Activated CD4-positive, alpha-beta T cell treated with anti-CD3 and anti-CD28 coated beads, Interleukin-2, amount 10 ng/mL, durations not matched to agents 24 days and 14 days (primary cell): ENCODE results near the gene FGF19. TPM values are rescaled to one million over a fixed set of nuclear protein-coding genes. Genes with fewer than 3 reads are reported as not detected.

Experiments used
- DNase-seq: peaks from one replicate; pipeline ENCODE4 v3.0.0; 2022
- H3K27ac Mint-ChIP-seq: one replicate; pipeline ENCODE4 v1.8.0; 2022; ENCODE audit warnings: mild to moderate bottlenecking, mixed read lengths
- H3K27me3 Mint-ChIP-seq: one replicate; pipeline ENCODE4 v1.8.0; 2022; ENCODE audit warnings: mixed read lengths
- H3K36me3 Mint-ChIP-seq: one replicate; pipeline ENCODE4 v1.8.0; 2022; ENCODE audit warnings: low read depth, mild to moderate bottlenecking, mixed read lengths
- H3K4me1 Mint-ChIP-seq: one replicate; pipeline ENCODE4 v1.8.0; 2021; ENCODE audit warnings: mixed read lengths
- H3K4me3 Mint-ChIP-seq: one replicate; pipeline ENCODE4 v1.8.0; 2022; ENCODE audit warnings: mild to moderate bottlenecking, moderate library complexity, mixed read lengths
- H3K9me3 Mint-ChIP-seq: one replicate; pipeline ENCODE4 v1.8.0; 2021; ENCODE audit warnings: mixed read lengths
- intact Hi-C: fragments of 100-400 bp; cut with micrococcal nuclease; formaldehyde crosslinking; loops from one replicate; pipeline ENCODE4 v1.15.1; 2023
- total RNA-seq: library from RNA; stranded (reverse); gene quantifications from 2 replicates; pipeline ENCODE4 v1.2.3, GENCODE V29; 2022

The FGF19 gene
- total RNA-seq, 1 donor from 2014 or later, result not detected

GRCh38 chr11:69657456-69657910 is 46.3 kb downstream of the FGF19 start:
- intact Hi-C loops, result no loop called here
- DNase-seq, result no peak
- no peak overlapping the region for H3K27ac Mint-ChIP-seq
- no peaks in the 10 kb centered on the region for H3K36me3 Mint-ChIP-seq
- H3K4me3 Mint-ChIP-seq, result no peak overlapping the region
- no peaks in the 10 kb centered on the region for H3K9me3 Mint-ChIP-seq
- no peaks in the 10 kb centered on the region for H3K4me1 Mint-ChIP-seq
- H3K27me3 Mint-ChIP-seq, result no peaks in the 10 kb centered on the region

- Mint-ChIP-seq H3K27me3 (no peaks in the 10 kb centered on the region), H3K4me1 (no peaks in the 10 kb centered on the region), H3K9me3 (no peaks in the 10 kb centered on the region), H3K27ac (no peak overlapping the region), H3K4me3 (no peak overlapping the region), H3K36me3 (no peaks in the 10 kb centered on the region)
- intact Hi-C loops, result no loop called here
- DNase-seq, result no peak
Observed at GRCh38 chr11:69656536-69657455, 47.0 kb downstream of the FGF19 start.

DNA sequence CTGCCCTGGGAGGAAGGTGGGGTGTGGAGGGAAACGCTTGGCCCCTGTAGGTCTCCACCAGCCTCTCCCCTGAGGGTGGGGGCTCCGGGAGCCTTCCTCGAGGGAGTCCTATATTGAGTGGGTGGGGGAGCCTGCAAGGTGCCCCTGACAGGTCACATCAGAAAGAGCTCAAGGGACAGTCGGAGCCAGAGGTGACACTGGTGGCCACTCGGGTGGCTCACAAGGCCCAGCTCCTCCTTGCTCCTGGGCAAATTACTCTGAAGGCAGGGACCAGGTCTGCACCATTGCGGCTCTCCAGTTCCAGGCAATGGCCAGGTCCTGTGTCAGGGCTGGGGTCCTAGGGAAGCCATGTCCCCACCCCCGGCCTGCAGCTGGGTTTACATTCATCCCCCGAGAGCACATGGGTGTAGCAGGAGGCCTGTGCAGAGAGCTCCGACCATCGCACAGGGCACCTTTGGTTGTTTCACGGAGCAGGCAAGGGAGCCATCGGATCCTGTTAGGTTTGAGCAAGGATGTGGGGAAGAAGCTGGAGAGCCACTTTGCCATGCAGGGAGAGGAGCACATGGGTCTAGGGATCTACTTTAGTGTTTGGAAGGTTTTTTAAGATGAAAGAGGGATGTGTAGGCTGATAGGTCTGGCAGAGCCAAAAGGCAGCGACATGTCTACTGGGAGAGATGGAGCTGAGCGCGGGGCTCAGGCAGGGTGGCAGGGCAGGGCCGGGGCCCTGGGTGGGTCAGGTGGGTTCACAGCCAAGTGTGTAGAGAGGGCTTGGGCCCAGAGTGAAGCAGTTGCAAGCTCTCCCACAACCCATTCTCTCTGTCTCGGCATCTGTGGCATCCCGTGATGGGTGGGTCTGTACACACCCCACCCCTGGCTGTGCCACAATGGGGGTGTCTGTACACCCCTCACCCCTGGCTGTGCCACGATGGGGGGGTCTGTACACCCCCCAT is 48.1 kb downstream of the FGF19 start:
- H3K36me3 Mint-ChIP-seq, result no peaks in the 10 kb centered on the region
- H3K9me3 Mint-ChIP-seq, result no peaks in the 10 kb centered on the region
- H3K4me1 Mint-ChIP-seq, result no peaks in the 10 kb centered on the region
- no peak for DNase-seq
- no peak overlapping the region for H3K4me3 Mint-ChIP-seq
- H3K27me3 Mint-ChIP-seq, result no peaks in the 10 kb centered on the region
- H3K27ac Mint-ChIP-seq, result no peak overlapping the region
- intact Hi-C loops, result no loop called here

DNA sequence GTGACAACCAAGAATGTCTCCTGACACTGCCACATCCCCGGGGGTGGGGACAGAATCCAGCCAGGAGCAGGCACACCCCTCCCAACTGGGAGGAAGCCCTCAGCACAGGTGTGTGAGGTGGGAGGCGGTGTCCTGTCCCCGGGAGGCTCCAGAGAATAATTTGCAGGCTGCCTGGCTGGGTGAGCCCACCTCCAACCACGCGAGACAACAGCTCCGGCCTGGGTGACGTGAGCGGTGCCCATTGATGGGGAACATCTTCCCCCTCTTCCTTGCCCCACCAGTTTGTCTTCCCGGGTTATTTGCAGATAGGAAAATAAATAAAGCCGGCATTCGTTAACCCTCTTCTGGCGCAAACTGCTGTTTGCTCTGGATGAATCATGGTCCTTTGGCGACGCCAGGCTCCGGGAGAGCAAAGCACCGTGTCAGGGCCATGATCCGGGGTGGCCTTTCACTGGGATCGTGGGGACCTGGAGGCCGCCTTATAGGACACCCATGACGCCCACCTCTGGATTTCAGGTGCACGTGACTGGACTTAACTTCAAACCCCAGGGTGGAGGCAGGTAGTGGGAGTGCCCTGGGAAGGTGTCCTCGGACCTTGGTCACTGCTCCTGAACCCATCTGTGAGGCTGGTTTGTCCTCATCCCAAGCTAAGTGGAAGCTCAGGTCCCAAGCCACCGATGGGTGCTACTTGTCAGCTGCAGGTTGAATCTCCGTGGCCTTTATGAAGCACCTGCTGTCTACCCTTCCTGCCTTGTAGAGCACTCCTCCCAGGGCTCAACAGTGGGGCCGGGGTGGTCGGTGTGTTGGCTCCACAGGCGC is 49.0 kb downstream of the FGF19 start:
- Mint-ChIP-seq H3K4me1 (no peaks in the 10 kb centered on the region), H3K9me3 (no peaks in the 10 kb centered on the region), H3K36me3 (no peaks in the 10 kb centered on the region), H3K4me3 (no peak overlapping the region), H3K27ac (no peak overlapping the region), H3K27me3 (no peaks in the 10 kb centered on the region)
- intact Hi-C loops, result no loop called here
- DNase-seq, result no peak

- H3K36me3 Mint-ChIP-seq, result no peaks in the 10 kb centered on the region
- intact Hi-C loops, result no loop called here
- H3K27ac Mint-ChIP-seq, result no peak overlapping the region
- no peaks in the 10 kb centered on the region for H3K27me3 Mint-ChIP-seq
- no peak for DNase-seq
- H3K9me3 Mint-ChIP-seq, result no peaks in the 10 kb centered on the region
- no peak overlapping the region for H3K4me3 Mint-ChIP-seq
- H3K4me1 Mint-ChIP-seq, result no peaks in the 10 kb centered on the region
Observed at GRCh38 chr11:69654001-69654659, 49.7 kb downstream of the FGF19 start.

- Mint-ChIP-seq H3K9me3 (no peaks in the 10 kb centered on the region), H3K4me1 (no peaks in the 10 kb centered on the region), H3K27me3 (no peaks in the 10 kb centered on the region), H3K4me3 (no peak overlapping the region), H3K27ac (no peak overlapping the region), H3K36me3 (no peaks in the 10 kb centered on the region)
- DNase-seq, result no peak
- intact Hi-C loops, result no loop called here
Observed at GRCh38 chr11:69653406-69653960, 50.3 kb downstream of the FGF19 start.

DNA sequence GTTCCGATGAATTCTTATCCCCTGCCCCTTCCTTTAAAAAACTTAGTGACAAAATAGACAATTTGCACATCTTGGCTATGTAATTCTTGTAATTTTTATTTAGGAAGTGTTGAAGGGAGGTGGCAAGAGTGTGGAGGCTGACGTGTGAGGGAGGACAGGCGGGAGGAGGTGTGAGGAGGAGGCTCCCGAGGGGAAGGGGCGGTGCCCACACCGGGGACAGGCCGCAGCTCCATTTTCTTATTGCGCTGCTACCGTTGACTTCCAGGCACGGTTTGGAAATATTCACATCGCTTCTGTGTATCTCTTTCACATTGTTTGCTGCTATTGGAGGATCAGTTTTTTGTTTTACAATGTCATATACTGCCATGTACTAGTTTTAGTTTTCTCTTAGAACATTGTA is 50.8 kb downstream of the FGF19 start:
- Mint-ChIP-seq H3K27ac (no peak overlapping the region), H3K4me3 (no peak overlapping the region), H3K27me3 (no peaks in the 10 kb centered on the region), H3K9me3 (no peaks in the 10 kb centered on the region), H3K4me1 (no peaks in the 10 kb centered on the region), H3K36me3 (no peaks in the 10 kb centered on the region)
- no peak for DNase-seq
- intact Hi-C loops, result no loop called here

DNA sequence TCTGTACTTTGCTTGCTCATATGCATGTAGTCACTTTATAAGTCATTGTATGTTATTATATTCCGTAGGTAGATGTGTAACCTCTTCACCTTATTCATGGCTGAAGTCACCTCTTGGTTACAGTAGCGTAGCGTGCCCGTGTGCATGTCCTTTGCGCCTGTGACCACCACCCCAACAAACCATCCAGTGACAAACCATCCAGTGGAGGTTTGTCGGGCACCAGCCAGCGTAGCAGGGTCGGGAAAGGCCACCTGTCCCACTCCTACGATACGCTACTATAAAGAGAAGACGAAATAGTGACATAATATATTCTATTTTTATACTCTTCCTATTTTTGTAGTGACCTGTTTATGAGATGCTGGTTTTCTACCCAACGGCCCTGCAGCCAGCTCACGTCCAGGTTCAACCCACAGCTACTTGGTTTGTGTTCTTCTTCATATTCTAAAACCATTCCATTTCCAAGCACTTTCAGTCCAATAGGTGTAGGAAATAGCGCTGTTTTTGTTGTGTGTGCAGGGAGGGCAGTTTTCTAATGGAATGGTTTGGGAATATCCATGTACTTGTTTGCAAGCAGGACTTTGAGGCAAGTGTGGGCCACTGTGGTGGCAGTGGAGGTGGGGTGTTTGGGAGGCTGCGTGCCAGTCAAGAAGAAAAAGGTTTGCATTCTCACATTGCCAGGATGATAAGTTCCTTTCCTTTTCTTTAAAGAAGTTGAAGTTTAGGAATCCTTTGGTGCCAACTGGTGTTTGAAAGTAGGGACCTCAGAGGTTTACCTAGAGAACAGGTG is 51.8 kb downstream of the FGF19 start:
- Mint-ChIP-seq H3K9me3 (no peaks in the 10 kb centered on the region), H3K36me3 (no peaks in the 10 kb centered on the region), H3K27ac (no peak overlapping the region), H3K4me1 (no peaks in the 10 kb centered on the region), H3K27me3 (no peaks in the 10 kb centered on the region), H3K4me3 (no peak overlapping the region)
- intact Hi-C loops, result no loop called here
- no peak for DNase-seq

- H3K9me3 Mint-ChIP-seq, result no peaks in the 10 kb centered on the region
- intact Hi-C loops, result no loop called here
- H3K27ac Mint-ChIP-seq, result no peak overlapping the region
- no peaks in the 10 kb centered on the region for H3K4me1 Mint-ChIP-seq
- no peak overlapping the region for H3K4me3 Mint-ChIP-seq
- H3K36me3 Mint-ChIP-seq, result no peaks in the 10 kb centered on the region
- no peaks in the 10 kb centered on the region for H3K27me3 Mint-ChIP-seq
- no peak for DNase-seq
Observed at GRCh38 chr11:69650832-69651344, 52.9 kb downstream of the FGF19 start.

DNA sequence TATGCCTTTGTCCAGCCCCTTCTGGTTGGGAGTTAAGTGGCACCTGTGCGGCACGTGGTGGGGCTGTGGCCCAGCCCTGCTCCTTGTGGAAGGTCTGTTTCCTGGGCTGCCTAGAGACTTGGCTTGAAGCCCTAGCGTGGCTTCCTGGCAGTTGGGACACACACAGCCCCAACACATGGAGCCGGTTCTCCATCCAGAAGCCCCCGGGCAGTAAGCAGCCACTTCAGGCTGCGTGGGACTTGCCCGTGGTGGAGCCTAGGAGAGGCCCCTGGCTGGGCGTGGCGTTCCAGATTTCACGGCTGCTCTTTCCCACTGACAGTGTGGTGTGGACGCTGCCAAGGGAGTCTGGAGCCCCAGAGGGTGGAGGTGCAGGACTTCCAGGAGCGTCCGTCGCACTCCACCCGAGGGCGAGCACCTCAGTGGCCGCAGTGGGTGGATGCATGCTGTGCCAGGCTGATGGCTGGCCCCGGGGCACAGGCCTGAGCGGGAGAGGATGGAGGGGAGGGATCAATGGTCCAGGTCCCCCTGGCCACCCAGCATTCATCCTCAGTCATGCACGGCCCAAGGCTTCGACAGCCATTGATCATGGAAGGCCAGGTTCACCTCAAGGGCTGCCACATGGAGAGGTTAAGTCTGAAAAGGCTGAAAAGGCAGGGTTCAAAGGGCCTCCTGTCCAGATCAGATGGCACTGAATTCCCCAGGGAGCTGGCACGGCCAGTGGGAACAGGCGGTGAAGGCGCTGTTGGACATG is 53.6 kb downstream of the FGF19 start:
- DNase-seq, result no peak
- Mint-ChIP-seq H3K9me3 (no peaks in the 10 kb centered on the region), H3K4me3 (no peak overlapping the region), H3K27me3 (no peaks in the 10 kb centered on the region), H3K27ac (no peak overlapping the region), H3K36me3 (no peaks in the 10 kb centered on the region), H3K4me1 (no peaks in the 10 kb centered on the region)
- intact Hi-C loops, result no loop called here

DNA sequence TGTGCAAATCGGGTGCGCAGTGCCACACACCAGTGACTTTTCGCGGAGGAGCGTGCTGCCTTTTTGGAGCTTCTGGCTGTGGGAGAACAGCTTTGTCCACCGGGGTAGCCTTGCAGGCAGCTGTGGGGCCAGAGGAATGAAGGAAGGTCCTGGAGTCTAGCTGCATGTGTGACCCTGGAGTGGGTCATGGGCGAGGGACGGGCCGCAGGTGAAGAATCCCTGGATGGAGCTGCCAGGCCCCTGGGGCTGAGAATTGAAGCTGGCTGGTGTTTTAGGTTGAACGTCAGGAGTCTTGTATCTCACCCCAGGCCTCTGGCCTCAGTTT is 54.3 kb downstream of the FGF19 start:
- H3K9me3 Mint-ChIP-seq, result no peaks in the 10 kb centered on the region
- H3K27me3 Mint-ChIP-seq, result no peaks in the 10 kb centered on the region
- no peak for DNase-seq
- no peaks in the 10 kb centered on the region for H3K4me1 Mint-ChIP-seq
- H3K27ac Mint-ChIP-seq, result no peak overlapping the region
- no peak overlapping the region for H3K4me3 Mint-ChIP-seq
- H3K36me3 Mint-ChIP-seq, result no peaks in the 10 kb centered on the region
- intact Hi-C loops, result no loop called here
